ENCODE measurements around the gene PPHLN1.

DNA sequence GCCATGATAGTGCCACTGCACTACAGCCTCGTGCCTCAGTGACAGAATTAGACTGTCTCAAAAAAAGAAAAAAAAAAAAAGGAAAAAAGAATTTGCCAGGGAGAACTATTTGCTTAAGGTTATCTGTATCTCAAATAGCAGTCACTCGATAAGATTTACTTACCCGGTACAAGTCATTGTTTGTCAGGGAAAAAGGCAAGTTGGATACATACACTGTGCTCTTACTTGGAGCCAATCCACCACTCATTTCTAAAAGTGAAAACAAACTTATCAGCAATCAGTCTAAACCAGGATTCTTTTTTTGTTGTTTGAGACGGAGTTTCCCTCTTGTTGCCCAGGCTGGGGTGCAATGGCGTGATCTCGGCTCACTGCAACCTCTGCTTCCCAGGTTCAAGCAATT lies 2.1 kb upstream of the PPHLN1 start:
- no peak for TF ChIP-seq EZH2 (IDR thresholded peaks at IDR 0.05; ENCODE audit: borderline replicate concordance, low read depth, low read length, severe bottlenecking)
- TF ChIP-seq CTCF (IDR thresholded peaks at IDR 0.05; ENCODE audit: borderline replicate concordance, extremely low read depth, low read length, poor library complexity, severe bottlenecking): no peak

All from DND-41 (cell line).